Measurements from ENCODE around the gene SULT4A1. TPM values are rescaled to one million over a fixed set of nuclear protein-coding genes. Genes with fewer than 3 reads are reported as not detected.

SULT4A1 gene
- total and polyA plus RNA-seq, 2 donors (not counting 1 experiment from before 2014, with no cell fraction given): not detected

DNA sequence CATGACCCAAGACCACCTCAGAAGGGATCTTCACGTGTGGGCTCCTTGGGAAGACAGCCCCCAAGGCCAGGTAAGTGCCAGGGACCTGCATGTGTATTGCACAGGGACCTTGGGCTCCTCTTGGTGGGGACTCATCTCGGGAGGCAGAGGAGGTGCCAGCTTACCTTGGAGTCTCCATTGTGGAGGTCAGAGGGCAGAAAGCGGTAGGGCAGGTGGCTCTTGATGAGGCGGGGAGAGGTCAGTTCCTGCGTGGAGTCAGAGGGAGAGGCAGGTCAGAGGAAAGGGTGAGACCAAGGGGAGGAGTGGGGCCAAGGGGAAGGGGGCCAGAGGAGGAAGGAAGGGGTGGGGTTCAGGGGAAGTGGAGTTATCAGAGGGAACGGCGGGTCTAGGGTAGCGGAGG is 22.5 kb downstream of the SULT4A1 start:
- Mint-ChIP-seq H3K27ac (no peak overlapping the region), H3K27me3 (no peaks in the 10 kb centered on the region), H3K4me1 (no peaks in the 10 kb centered on the region), H3K9me3 (ENCODE audit: insufficient read depth) (no peaks in the 10 kb centered on the region), H3K4me3 (no peak overlapping the region)
- intact Hi-C loops (cut with micrococcal nuclease): no loop called here
- POLR2A ChIA-PET: no interaction called here
- H3K9me3 ChIP-seq (ENCODE audit: control extremely low read depth in 1 of 3, control insufficient read depth in 2 of 3, insufficient read depth in 1 of 3, low read length in 2 of 3): no peaks in the 10 kb centered on the region
- H3K9ac ChIP-seq (ENCODE audit: low read length): no peak overlapping the region
- H4K20me1 ChIP-seq (ENCODE audit: control insufficient read depth, insufficient read depth, low read length, poor library complexity, severe bottlenecking): no peaks in the 10 kb centered on the region
- H3K27me3 ChIP-seq (replicated peaks in 1 of 4; ENCODE audit: control extremely low read depth in 1 of 4, control insufficient read depth in 3 of 4, insufficient read depth in 4 of 4, low read length in 3 of 4): no peaks in the 10 kb centered on the region
- H3K27ac ChIP-seq (ENCODE audit: low read length in 2 of 2): no peak overlapping the region
- WGBS (ENCODE audit: insufficient coverage): 48% methylated on average over 8 of the region's 8 CpGs
- H3K79me2 ChIP-seq (ENCODE audit: control insufficient read depth, insufficient read depth, low read length): no peaks in the 10 kb centered on the region
- H3K36me3 ChIP-seq (replicated peaks in 1 of 2; ENCODE audit: control extremely low read depth in 1 of 2, control insufficient read depth in 1 of 2, extremely low read depth in 1 of 2, insufficient read depth in 2 of 2, low read length in 1 of 2): no peaks in the 10 kb centered on the region
- no peak for DNase-seq
- no peak overlapping the region for H2AFZ ChIP-seq (ENCODE audit: insufficient read depth, low read depth, low read length, poor library complexity, severe bottlenecking)
- CTCF ChIA-PET: no interaction called here
- H3K4me2 ChIP-seq (replicated peaks; ENCODE audit: low read depth, low read length, poor library complexity, severe bottlenecking): no peak overlapping the region
- TF ChIP-seq, protein P1, sequence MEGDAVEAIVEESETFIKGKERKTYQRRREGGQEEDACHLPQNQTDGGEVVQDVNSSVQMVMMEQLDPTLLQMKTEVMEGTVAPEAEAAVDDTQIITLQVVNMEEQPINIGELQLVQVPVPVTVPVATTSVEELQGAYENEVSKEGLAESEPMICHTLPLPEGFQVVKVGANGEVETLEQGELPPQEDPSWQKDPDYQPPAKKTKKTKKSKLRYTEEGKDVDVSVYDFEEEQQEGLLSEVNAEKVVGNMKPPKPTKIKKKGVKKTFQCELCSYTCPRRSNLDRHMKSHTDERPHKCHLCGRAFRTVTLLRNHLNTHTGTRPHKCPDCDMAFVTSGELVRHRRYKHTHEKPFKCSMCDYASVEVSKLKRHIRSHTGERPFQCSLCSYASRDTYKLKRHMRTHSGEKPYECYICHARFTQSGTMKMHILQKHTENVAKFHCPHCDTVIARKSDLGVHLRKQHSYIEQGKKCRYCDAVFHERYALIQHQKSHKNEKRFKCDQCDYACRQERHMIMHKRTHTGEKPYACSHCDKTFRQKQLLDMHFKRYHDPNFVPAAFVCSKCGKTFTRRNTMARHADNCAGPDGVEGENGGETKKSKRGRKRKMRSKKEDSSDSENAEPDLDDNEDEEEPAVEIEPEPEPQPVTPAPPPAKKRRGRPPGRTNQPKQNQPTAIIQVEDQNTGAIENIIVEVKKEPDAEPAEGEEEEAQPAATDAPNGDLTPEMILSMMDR (IDR thresholded peaks at IDR 0.05): no peak
- TF ChIP-seq EZH2 (IDR thresholded peaks at IDR 0.05; ENCODE audit: borderline replicate concordance, insufficient read depth, low read depth, low read length, poor library complexity, severe bottlenecking): no peak
- no peak overlapping the region for H3K4me3 ChIP-seq (ENCODE audit: control extremely low read depth in 1 of 5, extremely low read depth in 1 of 5, insufficient read depth in 1 of 5, low read depth in 2 of 5, low read length in 4 of 5)
- no peaks in the 10 kb centered on the region for H3K4me1 ChIP-seq (ENCODE audit: control insufficient read depth in 2 of 2, insufficient read depth in 2 of 2, low read length in 2 of 2)
- ATAC-seq (ENCODE audit: low read depth): no peak

DNA sequence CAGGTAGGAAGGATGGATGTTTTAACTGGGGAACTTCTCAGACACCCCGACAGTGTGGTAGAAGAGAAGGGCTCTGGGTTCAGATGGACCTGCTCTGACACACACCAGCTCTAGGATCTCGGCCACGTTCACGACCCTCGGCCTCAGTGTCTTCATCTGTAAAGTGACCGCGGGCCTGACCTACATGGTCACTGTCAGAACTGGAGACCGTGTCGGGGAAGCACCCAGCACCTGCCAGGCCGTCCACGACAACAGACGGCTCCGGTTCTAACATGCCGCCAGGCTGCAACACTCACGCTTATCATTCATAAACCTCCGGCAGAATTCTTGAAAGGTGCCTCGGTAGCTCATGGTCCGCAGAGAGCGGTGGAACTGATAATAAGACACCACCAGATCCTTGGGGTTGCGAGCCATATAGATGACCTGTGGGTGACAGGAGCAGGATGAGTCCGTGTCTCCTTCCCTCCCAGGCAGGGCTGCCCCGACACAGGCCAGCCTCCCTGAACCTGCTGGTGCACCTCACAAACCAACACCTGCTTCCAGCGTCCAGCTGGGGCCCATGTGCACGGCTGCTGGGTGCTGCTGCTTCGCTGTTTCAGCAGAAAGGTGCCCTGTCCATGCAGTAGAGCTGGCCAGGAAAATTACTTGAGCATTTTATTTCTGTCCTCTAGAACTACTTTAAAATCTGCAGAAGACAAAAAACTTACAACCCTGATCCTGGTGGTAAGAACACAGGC is 23.6 kb downstream of the SULT4A1 start:
- Mint-ChIP-seq H3K4me1 (no peaks in the 10 kb centered on the region), H3K9me3 (ENCODE audit: insufficient read depth) (no peaks in the 10 kb centered on the region), H3K27me3 (no peaks in the 10 kb centered on the region), H3K4me3 (no peak overlapping the region), H3K27ac (no peak overlapping the region)
- Histone ChIP-seq H3K27ac (ENCODE audit: low read length in 2 of 2) (no peak overlapping the region), H3K4me3 (ENCODE audit: control extremely low read depth in 1 of 5, extremely low read depth in 1 of 5, insufficient read depth in 1 of 5, low read depth in 2 of 5, low read length in 4 of 5) (no peak overlapping the region), H3K9ac (ENCODE audit: low read length) (no peak overlapping the region), H3K27me3 (replicated peaks in 1 of 4; ENCODE audit: control extremely low read depth in 1 of 4, control insufficient read depth in 3 of 4, insufficient read depth in 4 of 4, low read length in 3 of 4) (no peaks in the 10 kb centered on the region), H4K20me1 (ENCODE audit: control insufficient read depth, insufficient read depth, low read length, poor library complexity, severe bottlenecking) (no peaks in the 10 kb centered on the region), H2AFZ (ENCODE audit: insufficient read depth, low read depth, low read length, poor library complexity, severe bottlenecking) (no peak overlapping the region), H3K36me3 (replicated peaks in 1 of 2; ENCODE audit: control extremely low read depth in 1 of 2, control insufficient read depth in 1 of 2, extremely low read depth in 1 of 2, insufficient read depth in 2 of 2, low read length in 1 of 2) (no peaks in the 10 kb centered on the region), H3K79me2 (ENCODE audit: control insufficient read depth, insufficient read depth, low read length) (no peaks in the 10 kb centered on the region), H3K9me3 (ENCODE audit: control extremely low read depth in 1 of 3, control insufficient read depth in 2 of 3, insufficient read depth in 1 of 3, low read length in 2 of 3) (no peaks in the 10 kb centered on the region), H3K4me1 (ENCODE audit: control insufficient read depth in 2 of 2, insufficient read depth in 2 of 2, low read length in 2 of 2) (no peaks in the 10 kb centered on the region), H3K4me2 (replicated peaks; ENCODE audit: low read depth, low read length, poor library complexity, severe bottlenecking) (no peak overlapping the region)
- ATAC-seq (ENCODE audit: low read depth) (no peak), DNase-seq (no peak)
- ChIA-PET POLR2A (no interaction called here), CTCF (no interaction called here)
- no peak for TF ChIP-seq EZH2 (IDR thresholded peaks at IDR 0.05; ENCODE audit: borderline replicate concordance, insufficient read depth, low read depth, low read length, poor library complexity, severe bottlenecking)
- TF ChIP-seq, protein P1 (IDR thresholded peaks at IDR 0.05): no peak
- WGBS (ENCODE audit: insufficient coverage): 92% methylated on average over 25 of the region's 25 CpGs
- intact Hi-C loops (cut with micrococcal nuclease): no loop called here

All from B cell (primary cell).